Endothelial cell of umbilical vein (primary cell): ENCODE measurements around the gene CORO2B. TPM values are rescaled to one million over a fixed set of nuclear protein-coding genes. Genes with fewer than 3 reads are reported as not detected.

ENCODE experiments used
- BruUV-seq: library from RNA; stranded (reverse); fragments of 400-500 nt; replicated peaks from 2 replicates; lab custom pipeline; 2021; lab: Mats Ljungman, UMichigan
- CTCF ChIA-PET: fragments of 300-600, 350-600 bp; sonication (Branson Sonifier 250); formaldehyde crosslinking; loops from one replicate; lab custom pipeline; 2021; ENCODE audit warnings: antibody characterized with exemption, inconsistent platforms; lab: Charles Lee
- POLR2A ChIA-PET: fragments of 300-600, 350-600 bp; sonication (Branson Sonifier 250); formaldehyde crosslinking; loops from one replicate; lab custom pipeline; 2021; ENCODE audit warnings: antibody characterized with exemption, inconsistent platforms; lab: Charles Lee
- DNase-seq: peaks from one replicate; pipeline ENCODE4 v3.0.0-alpha.2; 2011; ENCODE audit warnings: low read depth, low spot score
- FAIRE-seq: peaks from 2 replicates; lab custom pipeline; 2011; peaks lifted over from hg19 to GRCh38; lab: Jason Lieb, UNC
- H2AFZ ChIP-seq: 2 replicates; pipeline ENCODE4 v1.6.0; 2012; ENCODE audit warnings: low read depth, low read length, control low read depth, inconsistent platforms
- H3K27ac ChIP-seq: 2 replicates; pipeline ENCODE4 v1.5.1; 2011; ENCODE audit warnings: low read depth, mild to moderate bottlenecking, control low read depth, low read length, moderate library complexity; ENCODE audit not compliant: insufficient read depth
- H3K27me3 ChIP-seq, 2 experiments: 2 replicates each; pipeline versions ENCODE4 v1.6.0 to v1.6.1; 2011; ENCODE audit warnings: low read length in 2 of 2, mixed read lengths in 1 of 2; ENCODE audit not compliant: control insufficient read depth in 2 of 2, insufficient read depth in 2 of 2
- H3K36me3 ChIP-seq, 2 experiments: 2 replicates in 1 of 2; 3 replicates in 1 of 2; pipeline ENCODE4 v1.5.1; 2011; ENCODE audit warnings: low read length in 2 of 2, mild to moderate bottlenecking in 1 of 2, moderate library complexity in 1 of 2; ENCODE audit not compliant: control insufficient read depth in 2 of 2, insufficient read depth in 2 of 2; ENCODE audit errors: extremely low read depth in 1 of 2
- H3K4me1 ChIP-seq: 3 replicates; pipeline ENCODE4 v1.5.1; 2011; ENCODE audit warnings: mild to moderate bottlenecking, low read length; ENCODE audit not compliant: control insufficient read depth, insufficient read depth; ENCODE audit errors: extremely low read depth
- H3K4me2 ChIP-seq: 2 replicates; pipeline ENCODE4 v1.6.1; 2011; ENCODE audit warnings: low read length, control low read depth, mixed read lengths; ENCODE audit not compliant: insufficient read depth
- H3K4me3 ChIP-seq, 3 experiments: fragments of 200-600 bp in 1 of 3; sonication (generic), shearing (Covaris generic) in 1 of 3; replicated peaks in 1 of 3; 2 replicates each; pipeline ENCODE4 v1.5.1; 2011 to 2016; ENCODE audit warnings: control low read depth in 3 of 3, low read length in 3 of 3, mild to moderate bottlenecking in 2 of 3, inconsistent platforms in 1 of 3, low read depth in 1 of 3, moderate library complexity in 1 of 3; ENCODE audit not compliant: insufficient read depth in 1 of 3
- H3K79me2 ChIP-seq: 2 replicates; pipeline ENCODE4 v1.6.0; 2012; ENCODE audit warnings: low read length, inconsistent platforms; ENCODE audit not compliant: control insufficient read depth, insufficient read depth
- H3K9ac ChIP-seq: replicated peaks from 2 replicates; pipeline ENCODE3; 2011; ENCODE audit warnings: low read length, control low read depth; ENCODE audit not compliant: insufficient read depth; ENCODE audit errors: extremely low read depth
- H3K9me1 ChIP-seq: replicated peaks from 3 replicates; pipeline ENCODE4 v1.6.0; 2011; ENCODE audit warnings: mild to moderate bottlenecking, low read length; ENCODE audit not compliant: control insufficient read depth, insufficient read depth; ENCODE audit errors: extremely low read depth
- H3K9me3 ChIP-seq: replicated peaks from 2 replicates; pipeline ENCODE4 v1.5.1; 2012; ENCODE audit warnings: low read length, inconsistent platforms; ENCODE audit not compliant: control insufficient read depth, insufficient read depth
- H4K20me1 ChIP-seq: replicated peaks from 2 replicates; pipeline ENCODE3; 2011; ENCODE audit warnings: mild to moderate bottlenecking, low read length; ENCODE audit not compliant: control insufficient read depth, insufficient read depth; ENCODE audit errors: extremely low read depth
- EZH2 ChIP-seq: IDR thresholded peaks from 2 replicates; pipeline ENCODE4 v1.6.1; 2012; ENCODE audit warnings: borderline replicate concordance, low read depth, mild to moderate bottlenecking, moderate library complexity, low read length, inconsistent platforms; ENCODE audit not compliant: severe bottlenecking
- FOS ChIP-seq: IDR thresholded peaks from 2 replicates; pipeline ENCODE4 v1.6.1; 2011; ENCODE audit warnings: mild to moderate bottlenecking, low read length, moderate library complexity, borderline replicate concordance; ENCODE audit not compliant: insufficient read depth
- GATA2 ChIP-seq: IDR thresholded peaks from 2 replicates; pipeline ENCODE4 v1.7.0; 2011; ENCODE audit warnings: low read depth, mild to moderate bottlenecking, moderate library complexity, mixed read lengths, low read length; ENCODE audit not compliant: insufficient read length, insufficient read depth
- JUN ChIP-seq: IDR thresholded peaks from 2 replicates; pipeline ENCODE4 v1.6.1; 2011; ENCODE audit warnings: borderline replicate concordance, low read depth; ENCODE audit not compliant: insufficient read length, insufficient read depth
- MYC ChIP-seq: IDR thresholded peaks from one replicate; pipeline ENCODE4 v1.6.1; 2011; ENCODE audit warnings: mild to moderate bottlenecking, low read depth, low read length
- POLR2A ChIP-seq: IDR thresholded peaks from 2 replicates; pipeline ENCODE4 v1.6.1; 2012; ENCODE audit warnings: low read depth, mild to moderate bottlenecking, control low read depth, low read length
- POLR2AphosphoS5 ChIP-seq: IDR thresholded peaks from 2 replicates; pipeline ENCODE4 v1.6.1; 2012; ENCODE audit warnings: low read depth, mild to moderate bottlenecking, control low read depth, low read length, moderate library complexity; ENCODE audit not compliant: insufficient read depth
- dilution Hi-C: fragments of 300-500 bp; cut with MboI; formaldehyde crosslinking; loops from one replicate; pipeline ENCODE4 v1.15.0; 2019; ENCODE audit warnings: low sequenced_read_pairs; ENCODE audit not compliant: extremely low pct_ligation_motif_present
- intact Hi-C: fragments of 100-400 bp; cut with micrococcal nuclease; formaldehyde crosslinking; loops from one replicate; pipeline ENCODE4 v1.10.0; 2022
- polyA plus RNA-seq, 4 experiments: library from polyadenylated mRNA; depleted of rRNA in 3 of 4; stranded (reverse) in 3 of 4; unstranded in 1 of 4; fragments of >200 nt; gene quantifications; 2 replicates each; pipeline versions ENCODE4 v1.2.1 to v1.2.3, GENCODE V29; 2011 to 2012; ENCODE audit warnings: missing spikeins in 1 of 4
- total RNA-seq: library from RNA; stranded (reverse); gene quantifications from 2 replicates; pipeline ENCODE4 v1.2.3, GENCODE V29; 2021
- TF ChIP-seq, protein P1 (sequence below): IDR thresholded peaks from 2 replicates; pipeline ENCODE4 v1.6.1; 2011; ENCODE audit not compliant: insufficient read depth, insufficient read length
- TF ChIP-seq, protein P2 (sequence below), 2 donors: IDR thresholded peaks; 1 replicate in 1 of 2; 2 replicates in 1 of 2; pipeline ENCODE4 v1.5.1; 2011; ENCODE audit warnings: low read length in 2 of 2, mild to moderate bottlenecking in 2 of 2, moderate library complexity in 2 of 2, control low read depth in 1 of 2, inconsistent platforms in 1 of 2, low read depth in 1 of 2; ENCODE audit not compliant: insufficient read depth in 1 of 2; ENCODE audit errors: extremely low read depth in 1 of 2

The CORO2B gene
- total and polyA plus RNA-seq, 2 donors (not counting 3 experiments of a cell fraction or from before 2014, with no cell fraction given), result 2.4 to 3.7 TPM

DNA sequence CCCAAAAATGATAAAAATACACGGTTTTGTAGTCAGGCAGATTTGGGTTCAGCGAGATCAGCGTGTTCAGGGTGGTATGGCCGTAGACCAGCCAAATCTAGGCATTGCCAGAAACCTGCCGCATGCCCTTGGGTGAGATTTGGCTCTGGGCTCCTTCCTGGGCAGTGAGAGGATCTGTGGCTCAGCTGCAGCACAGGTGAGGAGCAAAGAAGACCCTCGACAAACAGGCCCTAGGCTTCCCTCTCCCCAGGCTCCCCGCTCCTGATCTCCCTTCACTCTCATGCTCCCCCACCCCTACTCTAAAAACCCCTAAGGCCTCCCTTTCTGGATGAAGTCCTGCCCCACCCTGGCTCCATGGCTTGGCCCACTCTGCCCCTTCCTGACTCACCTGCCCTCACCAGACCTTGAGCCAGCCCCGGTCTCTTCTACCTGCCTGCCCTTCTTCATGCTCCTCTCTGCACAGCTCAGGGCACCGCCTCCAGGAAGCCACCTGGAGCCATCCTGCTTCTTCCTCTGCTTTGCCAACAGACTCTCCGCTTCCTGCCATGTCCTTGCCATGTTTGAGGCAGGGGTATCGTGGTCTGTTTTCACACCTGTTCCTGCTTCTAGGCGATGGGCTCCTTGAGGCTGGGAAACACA is 88.1 kb downstream of the CORO2B start:
- peaks cover 0 to 7% of the 10 kb centered on the region in 2 experiments for H3K27me3 ChIP-seq
- no peaks in the 10 kb centered on the region for H3K36me3 ChIP-seq
- H3K4me3 ChIP-seq, result no peak overlapping the region
- H4K20me1 ChIP-seq, result no peaks in the 10 kb centered on the region
- no peak overlapping the region for H2AFZ ChIP-seq
- H3K79me2 ChIP-seq, result no peaks in the 10 kb centered on the region
- dilution Hi-C loops (no loop called here), intact Hi-C loops (loop anchor here (2.0 kb wide), 1 partner anchor 28 kb away; no protein-coding TSS in a partner anchor)
- POLR2A ChIA-PET, result no interaction called here
- H3K9ac ChIP-seq, result no peak overlapping the region
- CTCF ChIA-PET, result interaction anchor here (1.0 to 3.3 kb wide), 6 partner anchors 16 to 414 kb away, joined by 3 to 20 read pairs (median 8); no protein-coding TSS in a partner anchor
- no peaks in the 10 kb centered on the region for H3K9me1 ChIP-seq
- peaks cover 2% of the 10 kb centered on the region for H3K4me1 ChIP-seq
- H3K4me2 ChIP-seq, result no peak overlapping the region
- DNase-seq (no peak), FAIRE-seq (no peak)
- no peak overlapping the region for H3K27ac ChIP-seq
- no TSS peak for BruUV-seq
- no peaks in the 10 kb centered on the region for H3K9me3 ChIP-seq
- TF ChIP-seq POLR2AphosphoS5 (no peak), POLR2A (no peak), EZH2 (no peak), JUN (no peak), GATA2 (no peak), FOS (no peak), MYC (no peak)
- TF ChIP-seq, protein P1, sequence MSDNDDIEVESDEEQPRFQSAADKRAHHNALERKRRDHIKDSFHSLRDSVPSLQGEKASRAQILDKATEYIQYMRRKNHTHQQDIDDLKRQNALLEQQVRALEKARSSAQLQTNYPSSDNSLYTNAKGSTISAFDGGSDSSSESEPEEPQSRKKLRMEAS, result no peak
- TF ChIP-seq, protein P2, sequence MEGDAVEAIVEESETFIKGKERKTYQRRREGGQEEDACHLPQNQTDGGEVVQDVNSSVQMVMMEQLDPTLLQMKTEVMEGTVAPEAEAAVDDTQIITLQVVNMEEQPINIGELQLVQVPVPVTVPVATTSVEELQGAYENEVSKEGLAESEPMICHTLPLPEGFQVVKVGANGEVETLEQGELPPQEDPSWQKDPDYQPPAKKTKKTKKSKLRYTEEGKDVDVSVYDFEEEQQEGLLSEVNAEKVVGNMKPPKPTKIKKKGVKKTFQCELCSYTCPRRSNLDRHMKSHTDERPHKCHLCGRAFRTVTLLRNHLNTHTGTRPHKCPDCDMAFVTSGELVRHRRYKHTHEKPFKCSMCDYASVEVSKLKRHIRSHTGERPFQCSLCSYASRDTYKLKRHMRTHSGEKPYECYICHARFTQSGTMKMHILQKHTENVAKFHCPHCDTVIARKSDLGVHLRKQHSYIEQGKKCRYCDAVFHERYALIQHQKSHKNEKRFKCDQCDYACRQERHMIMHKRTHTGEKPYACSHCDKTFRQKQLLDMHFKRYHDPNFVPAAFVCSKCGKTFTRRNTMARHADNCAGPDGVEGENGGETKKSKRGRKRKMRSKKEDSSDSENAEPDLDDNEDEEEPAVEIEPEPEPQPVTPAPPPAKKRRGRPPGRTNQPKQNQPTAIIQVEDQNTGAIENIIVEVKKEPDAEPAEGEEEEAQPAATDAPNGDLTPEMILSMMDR (IDR thresholded peaks at IDR 0.05; ENCODE audit: extremely low read depth in 1 of 2, insufficient read depth in 1 of 2, low read depth in 1 of 2, low read length in 2 of 2), result no peak
